Fibroblast of skin of left quadriceps (primary cell): Measurements from ENCODE around the gene PLA2G7.
"Not testable (repeated sequence)": the region's sequence is repeated elsewhere in the genome, so short reads cannot be mapped to it uniquely, and the experiment has no call there.

Experiments
- DNase-seq, 2 experiments: peaks; one replicate each; pipeline ENCODE4 v3.0.0-alpha.2; 2013; ENCODE audit warnings: low read depth in 2 of 2

Gene PLA2G7

GRCh38 chr6:46748940-46749503 is 13.8 kb upstream of the PLA2G7 start:
- DNase-seq = no peak

GRCh38 chr6:46746696-46747095 is 11.5 kb upstream of the PLA2G7 start, which contains the start of gene ANKRD66:
Gene ANKRD66, plus strand, starts transcription at chr6:46746933. Its CDS starts 5,016 bp downstream, at chr6:46751949.
- DNase-seq = no peak

GRCh38 chr6:46745973-46746372 is 10.8 kb upstream of the PLA2G7 start:
- DNase-seq = no peak

GRCh38 chr6:46744159-46744725 is 9.1 kb upstream of the PLA2G7 start:
- not testable (repeated sequence) for DNase-seq

GRCh38 chr6:46743425-46744158 is 8.4 kb upstream of the PLA2G7 start:
- no peak for DNase-seq

- no peak for DNase-seq
Measured at GRCh38 chr6:46741910-46742309, 6.7 kb upstream of the PLA2G7 start.

GRCh38 chr6:46741482-46741881 is 6.3 kb upstream of the PLA2G7 start:
- DNase-seq = no peak

- DNase-seq = no peak
Measured at GRCh38 chr6:46736906-46737305, 1.7 kb upstream of the PLA2G7 start.

- no peak for DNase-seq
Measured at GRCh38 chr6:46735720-46736031, 501 bp upstream of the PLA2G7 start.

- DNase-seq = no peak
Measured at GRCh38 chr6:46733341-46733801, 1.8 kb downstream of the PLA2G7 start.

- DNase-seq = no peak
Measured at GRCh38 chr6:46730921-46731461, 4.2 kb downstream of the PLA2G7 start.

- DNase-seq = no peak
Measured at GRCh38 chr6:46729787-46730326, 5.3 kb downstream of the PLA2G7 start.

- no peak for DNase-seq
Measured at GRCh38 chr6:46720401-46720800, 14.8 kb downstream of the PLA2G7 start.

- no peak for DNase-seq
Measured at GRCh38 chr6:46719099-46719498, 16.1 kb downstream of the PLA2G7 start.

- DNase-seq = no peak
Measured at GRCh38 chr6:46715141-46715540, 20.0 kb downstream of the PLA2G7 start.

GRCh38 chr6:46711491-46711890 is 23.7 kb downstream of the PLA2G7 start:
- no peak for DNase-seq

GRCh38 chr6:46706464-46706863 is 28.7 kb downstream of the PLA2G7 start:
- DNase-seq = no peak

GRCh38 chr6:46704562-46704961 is 30.6 kb downstream of the PLA2G7 start:
- DNase-seq = no peak

GRCh38 chr6:46699970-46700369 is 35.2 kb downstream of the PLA2G7 start:
- no peak for DNase-seq

- no peak for DNase-seq
Measured at GRCh38 chr6:46690911-46691451, 44.2 kb downstream of the PLA2G7 start.

GRCh38 chr6:46690141-46690755 is 44.9 kb downstream of the PLA2G7 start:
- DNase-seq = no peak

- no peak for DNase-seq
Measured at GRCh38 chr6:46689657-46690056, 45.5 kb downstream of the PLA2G7 start.
